GM23248 (cell line): ENCODE measurements around the gene AKAP13. TPM values are rescaled to one million over a fixed set of nuclear protein-coding genes. Genes with fewer than 3 reads are reported as not detected.
A peak's percentile ranks its signal among the peaks of the same experiment; 100 is the strongest.

Experiments used
- DNase-seq: peaks from one replicate; pipeline ENCODE4 v3.0.0-alpha.2; 2015
- H2AFZ ChIP-seq: fragments of 200-600 bp; sonication (generic); 2 replicates; pipeline ENCODE4 v1.6.1; 2016; ENCODE audit warnings: antibody characterized with exemption
- H3F3A ChIP-seq: fragments of 200-600 bp; sonication (generic); 2 replicates; pipeline ENCODE4 v1.6.1; 2016; ENCODE audit warnings: mild to moderate bottlenecking, antibody characterized with exemption, mixed run types; ENCODE audit not compliant: insufficient read depth
- H3K27ac ChIP-seq: fragments of 200-600 bp; sonication (generic); 2 replicates; pipeline ENCODE4 v1.5.1; 2016; ENCODE audit warnings: mild to moderate bottlenecking
- H3K27me3 ChIP-seq: fragments of 200-600 bp; sonication (generic); replicated peaks from 2 replicates; pipeline ENCODE4 v1.6.1; 2016; ENCODE audit warnings: mild to moderate bottlenecking; ENCODE audit not compliant: insufficient read depth
- H3K36me3 ChIP-seq: fragments of 200-600 bp; sonication (generic); 2 replicates; pipeline ENCODE4 v1.6.1; 2016; ENCODE audit warnings: low read depth, mild to moderate bottlenecking
- H3K4me1 ChIP-seq: fragments of 200-600 bp; sonication (generic); 2 replicates; pipeline ENCODE4 v1.6.1; 2016; ENCODE audit warnings: mild to moderate bottlenecking; ENCODE audit not compliant: insufficient read depth
- H3K4me2 ChIP-seq: fragments of 200-600 bp; sonication (generic); one replicate; pipeline ENCODE4 v1.6.1; 2016; ENCODE audit warnings: mild to moderate bottlenecking; ENCODE audit not compliant: unreplicated experiment
- H3K4me3 ChIP-seq: fragments of 200-600 bp; sonication (generic); 2 replicates; pipeline ENCODE4 v1.5.1; 2016; ENCODE audit warnings: mild to moderate bottlenecking
- H3K79me2 ChIP-seq: fragments of 200-600 bp; sonication (generic); 2 replicates; pipeline ENCODE4 v1.6.1; 2016; ENCODE audit warnings: mild to moderate bottlenecking; ENCODE audit not compliant: insufficient read depth
- H3K9ac ChIP-seq: fragments of 200-600 bp; sonication (generic); 2 replicates; pipeline ENCODE4 v1.6.1; 2016; ENCODE audit warnings: mild to moderate bottlenecking
- H3K9me2 ChIP-seq: fragments of 200-600 bp; sonication (generic); 2 replicates; pipeline ENCODE4 v1.6.1; 2016; ENCODE audit warnings: mixed run types, mild to moderate bottlenecking, moderate library complexity; ENCODE audit not compliant: insufficient read depth
- H3K9me3 ChIP-seq: fragments of 200-600 bp; sonication (generic); one replicate; pipeline ENCODE4 v1.6.1; 2017; ENCODE audit warnings: low read depth
- H4K20me1 ChIP-seq: fragments of 200-600 bp; sonication (generic); 2 replicates; pipeline ENCODE4 v1.6.0; 2016; ENCODE audit not compliant: insufficient read depth
- EZH2 ChIP-seq: fragments of 200-600 bp; sonication (generic); IDR thresholded peaks from 2 replicates; pipeline ENCODE4 v1.6.1; 2018; ENCODE audit warnings: antibody characterized with exemption, mild to moderate bottlenecking; ENCODE audit not compliant: insufficient read depth, poor library complexity, severe bottlenecking
- EZH2phosphoT487 ChIP-seq: fragments of 200-600 bp; sonication (generic); IDR thresholded peaks from 2 replicates; pipeline ENCODE4 v1.6.1; 2018; ENCODE audit warnings: antibody characterized with exemption, moderate library complexity, mild to moderate bottlenecking, low read depth; ENCODE audit not compliant: insufficient read depth
- WGBS, 2 experiments: methylation state at CpG; one replicate each; pipeline ENCODE4 v1.1.6; 2015 to 2017; ENCODE audit warnings: low lambda C conversion rate in 2 of 2, low coverage in 1 of 2; ENCODE audit errors: missing lambda C conversion rate in 2 of 2; 5-methylcytosine and 5-hydroxymethylcytosine counted together
- in situ Hi-C: fragments of 300-500 bp; cut with MboI; formaldehyde crosslinking; loops from 2 replicates; pipeline ENCODE4 v1.15.0; 2020
- polyA plus RNA-seq: library from polyadenylated mRNA; unstranded; fragments of >200 nt; fragmentation: Nextera tagmentation; extraction: Ambion mirVana; gene quantifications from 2 replicates; pipeline ENCODE4 v1.2.1, GENCODE V29; 2016
- total RNA-seq: library from RNA; depleted of rRNA; stranded (reverse); fragments of >200 nt; shearing (Covaris generic); gene quantifications from 2 replicates; pipeline ENCODE4 v1.2.3, GENCODE V29; 2014

AKAP13 gene
- total and polyA plus RNA-seq, 2 experiments from 2014 or later: 26.5 to 27.7 TPM

DNA sequence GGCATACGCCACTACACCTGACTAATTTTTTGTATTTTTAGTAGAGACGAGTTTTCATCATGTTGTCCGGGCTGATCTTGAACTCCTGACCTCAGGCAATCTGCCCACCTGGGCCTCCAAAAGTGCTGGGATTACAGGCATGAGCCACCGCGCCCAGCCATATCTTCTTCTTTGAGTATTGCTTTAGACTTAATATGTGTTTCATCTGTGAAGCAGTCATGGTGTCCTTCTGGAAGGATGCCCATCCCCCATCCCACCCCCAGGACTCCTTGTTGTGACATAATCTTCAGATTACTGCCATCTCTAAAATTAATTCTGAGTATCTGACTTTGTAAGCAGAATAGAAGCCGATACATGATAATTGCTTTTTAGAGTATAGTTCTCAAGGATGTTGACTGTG lies 356.7 kb downstream of the AKAP13 start:
- Histone ChIP-seq H3K9me2 (no peaks in the 10 kb centered on the region), H4K20me1 (no peaks in the 10 kb centered on the region), H3K4me1 (peaks cover under 1% of the 10 kb centered on the region; the same call in 1 of the 2 replicates), H3K36me3 (peaks cover 40% of the 10 kb centered on the region), H3K27ac (no peak overlapping the region), H3K4me2 (no peak overlapping the region), H3F3A (peaks cover 4% of the 10 kb centered on the region; the same call in 1 of the 2 replicates), H3K27me3 (no peaks in the 10 kb centered on the region), H3K9me3 (no peaks in the 10 kb centered on the region), H3K9ac (no peak overlapping the region), H3K4me3 (no peak overlapping the region), H2AFZ (no peak overlapping the region), H3K79me2 (no peaks in the 10 kb centered on the region)
- no peak for DNase-seq
- in situ Hi-C loops: no loop called here
- TF ChIP-seq EZH2 (no peak), EZH2phosphoT487 (no peak)
- 92 to 94% methylated on average over 6 of the region's 6 CpGs for WGBS, 2 experiments

DNA sequence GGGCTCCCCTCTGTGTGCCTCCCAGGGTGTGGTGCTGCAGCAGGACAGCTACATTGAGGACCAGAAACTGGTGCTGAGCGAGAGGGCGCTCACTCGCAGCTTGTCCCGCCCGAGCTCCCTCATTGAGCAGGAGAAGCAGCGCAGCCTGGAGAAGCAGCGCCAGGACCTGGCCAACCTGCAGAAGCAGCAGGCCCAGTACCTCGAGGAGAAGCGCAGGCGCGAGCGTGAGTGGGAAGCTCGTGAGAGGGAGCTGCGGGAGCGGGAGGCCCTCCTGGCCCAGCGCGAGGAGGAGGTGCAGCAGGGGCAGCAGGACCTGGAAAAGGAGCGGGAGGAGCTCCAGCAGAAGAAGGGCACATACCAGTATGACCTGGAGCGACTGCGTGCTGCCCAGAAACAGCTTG lies 360.6 kb downstream of the AKAP13 start:
- H4K20me1 ChIP-seq: no peaks in the 10 kb centered on the region
- H3K27ac ChIP-seq: no peak overlapping the region
- H3K79me2 ChIP-seq: no peaks in the 10 kb centered on the region
- WGBS, 2 experiments: 93 to 97% methylated on average over 19 to 20 of the region's 20 CpGs
- in situ Hi-C loops: loop anchor here (5.0 kb wide), 1 partner anchor 96 kb away; no protein-coding TSS in a partner anchor
- H3K9me2 ChIP-seq: no peaks in the 10 kb centered on the region
- peaks cover 5% of the 10 kb centered on the region; the same call in 1 of the 2 replicates for H3K4me1 ChIP-seq
- no peak overlapping the region for H3K4me2 ChIP-seq
- H3K9ac ChIP-seq: no peak overlapping the region
- H3K9me3 ChIP-seq: no peaks in the 10 kb centered on the region
- TF ChIP-seq EZH2phosphoT487 (no peak), EZH2 (no peak)
- no peak overlapping the region for H3K4me3 ChIP-seq
- DNase-seq: no peak
- H2AFZ ChIP-seq: no peak overlapping the region
- H3K27me3 ChIP-seq: no peaks in the 10 kb centered on the region
- H3F3A ChIP-seq: peaks cover 14% of the 10 kb centered on the region; the same call in 1 of the 2 replicates
- peaks cover 27% of the 10 kb centered on the region; the same call in 1 of the 2 replicates for H3K36me3 ChIP-seq

DNA sequence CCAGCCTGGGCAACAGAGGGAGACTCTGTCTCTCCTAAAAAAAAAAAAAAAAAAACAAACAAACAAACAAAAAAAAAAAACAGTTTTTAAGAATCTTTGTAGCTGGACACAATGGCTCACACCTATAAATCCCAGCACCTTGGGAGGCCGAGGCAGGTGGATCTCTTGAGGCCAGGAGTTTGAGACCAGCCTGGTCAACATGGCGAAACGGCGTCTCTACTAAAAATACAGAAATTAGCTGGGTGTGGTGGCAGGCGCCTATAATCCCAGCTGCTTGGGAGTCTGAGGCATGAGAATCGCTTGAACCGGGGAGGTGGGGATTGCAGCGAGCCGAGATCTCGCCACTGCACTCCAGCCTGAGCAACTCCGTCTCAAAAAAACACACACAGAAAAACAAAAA lies 361.3 kb downstream of the AKAP13 start:
- H3K4me3 ChIP-seq: no peak overlapping the region
- H3K27ac ChIP-seq: peak overlapping the region; percentile 15; the same call in 1 of the 2 replicates
- no peak overlapping the region for H2AFZ ChIP-seq
- DNase-seq: no peak
- peaks cover 14% of the 10 kb centered on the region; the same call in 1 of the 2 replicates for H3F3A ChIP-seq
- H3K9ac ChIP-seq: no peak overlapping the region
- peaks cover 5% of the 10 kb centered on the region; the same call in 1 of the 2 replicates for H3K4me1 ChIP-seq
- in situ Hi-C loops: loop anchor here (5.0 kb wide), 1 partner anchor 96 kb away; no protein-coding TSS in a partner anchor
- peaks cover 30% of the 10 kb centered on the region; the same call in 1 of the 2 replicates for H3K36me3 ChIP-seq
- H3K9me2 ChIP-seq: no peaks in the 10 kb centered on the region
- no peaks in the 10 kb centered on the region for H3K79me2 ChIP-seq
- WGBS, 2 experiments: 72 to 80% methylated on average over 11 of the region's 11 CpGs
- H3K4me2 ChIP-seq: no peak overlapping the region
- H4K20me1 ChIP-seq: no peaks in the 10 kb centered on the region
- no peaks in the 10 kb centered on the region for H3K9me3 ChIP-seq
- TF ChIP-seq EZH2 (no peak), EZH2phosphoT487 (no peak)
- no peaks in the 10 kb centered on the region for H3K27me3 ChIP-seq

DNA sequence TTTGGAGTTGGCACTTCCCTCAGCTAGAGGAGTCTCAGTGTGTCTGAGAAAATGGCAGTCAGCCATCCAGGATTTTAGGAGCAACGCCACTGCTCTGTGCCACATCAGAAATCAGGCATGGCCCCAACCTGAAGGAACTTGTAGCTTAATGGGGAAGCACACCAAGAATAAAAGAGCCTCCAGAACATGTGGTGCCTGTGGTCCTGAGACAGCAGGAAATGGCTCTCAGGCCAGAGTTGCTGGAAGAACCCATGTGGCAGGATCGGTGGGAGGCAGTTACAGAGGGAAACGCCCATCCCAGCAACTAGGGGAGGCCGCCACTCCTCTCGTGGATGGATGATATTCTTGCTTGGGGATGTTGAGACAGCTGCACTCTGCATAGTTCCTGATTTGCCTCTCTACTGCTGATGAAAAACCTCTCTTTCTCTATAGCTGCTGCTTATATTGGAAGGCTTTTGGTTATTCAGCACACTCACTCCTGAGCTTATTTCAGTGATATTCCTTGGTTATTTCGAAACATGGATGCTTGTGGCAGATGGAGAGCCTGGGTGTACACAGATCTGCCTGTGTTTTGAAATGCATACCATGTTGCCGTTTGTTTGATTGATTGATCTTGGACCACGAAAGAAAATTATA lies 361.9 kb downstream of the AKAP13 start:
- H2AFZ ChIP-seq: peak overlapping the region; percentile 23; the same call in 1 of the 2 replicates
- no peaks in the 10 kb centered on the region for H3K27me3 ChIP-seq
- no peaks in the 10 kb centered on the region for H4K20me1 ChIP-seq
- in situ Hi-C loops: loop anchor here (5.0 kb wide), 1 partner anchor 95 kb away; no protein-coding TSS in a partner anchor
- peaks cover 31% of the 10 kb centered on the region; the same call in 1 of the 2 replicates for H3K36me3 ChIP-seq
- peaks cover 14% of the 10 kb centered on the region; the same call in 1 of the 2 replicates for H3F3A ChIP-seq
- peak; percentile 59 for DNase-seq
- no peaks in the 10 kb centered on the region for H3K79me2 ChIP-seq
- TF ChIP-seq EZH2 (no peak), EZH2phosphoT487 (no peak)
- 53 to 55% methylated on average over 8 of the region's 8 CpGs for WGBS, 2 experiments
- no peaks in the 10 kb centered on the region for H3K9me3 ChIP-seq
- H3K27ac ChIP-seq: peak overlapping the region; percentile 15
- H3K4me1 ChIP-seq: peaks cover 5% of the 10 kb centered on the region; the same call in 1 of the 2 replicates
- H3K9me2 ChIP-seq: no peaks in the 10 kb centered on the region
- H3K4me3 ChIP-seq: no peak overlapping the region
- H3K9ac ChIP-seq: no peak overlapping the region
- no peak overlapping the region for H3K4me2 ChIP-seq
